SU-DHL-6 (cell line): ENCODE measurements around the gene AZI2.

Experiments used
- H2AFZ ChIP-seq: fragments of 200-600 bp; sonication (generic); 2 replicates; pipeline ENCODE4 v1.6.1; 2014; ENCODE audit warnings: low read depth, mild to moderate bottlenecking, moderate library complexity, mixed read lengths, antibody characterized with exemption, low read length; ENCODE audit not compliant: severe bottlenecking
- H3F3A ChIP-seq: fragments of 200-600 bp; shearing (Covaris generic); 2 replicates; pipeline ENCODE4 v1.6.0; 2016; ENCODE audit warnings: antibody characterized with exemption, mild to moderate bottlenecking; ENCODE audit not compliant: insufficient read depth
- H3K27ac ChIP-seq: fragments of 200-600 bp; sonication (generic); 2 replicates; pipeline ENCODE4 v1.5.1; 2016; ENCODE audit warnings: low read depth, mild to moderate bottlenecking, low read length, moderate library complexity, mixed read lengths
- H3K27me3 ChIP-seq: fragments of 200-600 bp; sonication (generic), shearing (Covaris generic); 2 replicates; pipeline ENCODE4 v1.6.0; 2014; ENCODE audit warnings: mild to moderate bottlenecking, low read length
- H3K36me3 ChIP-seq: fragments of 200-600 bp; sonication (generic); 2 replicates; pipeline ENCODE4 v1.6.1; 2014; ENCODE audit warnings: mild to moderate bottlenecking, low read length, mixed read lengths
- H3K4me2 ChIP-seq: fragments of 300-600, 200-600 bp; shearing (Covaris generic), sonication (generic); 2 replicates; pipeline ENCODE4 v1.6.0; 2014; ENCODE audit warnings: low read length, low read depth, mild to moderate bottlenecking; ENCODE audit not compliant: poor library complexity, severe bottlenecking
- H3K4me3 ChIP-seq: fragments of 200-600 bp; sonication (generic); 2 replicates; pipeline ENCODE4 v1.5.1; 2014; ENCODE audit warnings: antibody characterized with exemption, low read length, mild to moderate bottlenecking, mixed read lengths; ENCODE audit not compliant: insufficient read depth, poor library complexity, severe bottlenecking
- H3K79me2 ChIP-seq: fragments of 200-600 bp; sonication (generic); 2 replicates; pipeline ENCODE4 v1.6.1; 2014; ENCODE audit warnings: mild to moderate bottlenecking, low read length, moderate library complexity; ENCODE audit not compliant: insufficient read depth
- H3K9ac ChIP-seq: fragments of 200-600 bp; sonication (generic); 2 replicates; pipeline ENCODE4 v1.7.0; 2014; ENCODE audit warnings: mild to moderate bottlenecking, low read length
- H3K9me2 ChIP-seq: fragments of 200-600 bp; sonication (generic); replicated peaks from 2 replicates; pipeline ENCODE4 v1.6.1; 2014; ENCODE audit warnings: low read length; ENCODE audit not compliant: insufficient read depth
- H3K9me3 ChIP-seq: fragments of 200-600 bp; sonication (generic); 2 replicates; pipeline ENCODE4 v1.6.1; 2014; ENCODE audit warnings: low read length, mixed read lengths; ENCODE audit not compliant: insufficient read depth
- H4K20me1 ChIP-seq: fragments of 200-600 bp; sonication (generic); 2 replicates; pipeline ENCODE4 v1.6.1; 2014; ENCODE audit warnings: low read depth, mild to moderate bottlenecking, antibody characterized with exemption, low read length, moderate library complexity, mixed read lengths
- EZH2phosphoT487 ChIP-seq: fragments of 200-600 bp; sonication (generic), shearing (Covaris generic); conservative IDR thresholded peaks from 2 replicates; pipeline ENCODE4 v1.6.1; 2018; ENCODE audit warnings: mild to moderate bottlenecking, antibody characterized with exemption, low read length, moderate library complexity, mixed read lengths
- TF ChIP-seq, protein P1 (sequence below): fragments of 200-600 bp; sonication (generic); IDR thresholded peaks from one replicate; pipeline ENCODE4 v1.5.1; 2017; ENCODE audit warnings: antibody characterized with exemption, mild to moderate bottlenecking, low read length, moderate library complexity; ENCODE audit not compliant: insufficient read depth, poor library complexity, severe bottlenecking

Gene AZI2

GRCh38 chr3:28294667-28295413 lies 53.8 kb downstream of the AZI2 start:
- Histone ChIP-seq H3K4me3 (no peak overlapping the region), H3F3A (no peaks in the 10 kb centered on the region), H3K9me2 (no peaks in the 10 kb centered on the region), H3K4me2 (no peak overlapping the region), H3K79me2 (no peaks in the 10 kb centered on the region), H3K9ac (no peak overlapping the region), H3K9me3 (no peaks in the 10 kb centered on the region), H4K20me1 (no peaks in the 10 kb centered on the region; the same call in 1 of the 2 replicates), H3K36me3 (no peaks in the 10 kb centered on the region), H3K27ac (no peak overlapping the region), H3K27me3 (no peaks in the 10 kb centered on the region), H2AFZ (no peak overlapping the region)
- TF ChIP-seq, protein P1, sequence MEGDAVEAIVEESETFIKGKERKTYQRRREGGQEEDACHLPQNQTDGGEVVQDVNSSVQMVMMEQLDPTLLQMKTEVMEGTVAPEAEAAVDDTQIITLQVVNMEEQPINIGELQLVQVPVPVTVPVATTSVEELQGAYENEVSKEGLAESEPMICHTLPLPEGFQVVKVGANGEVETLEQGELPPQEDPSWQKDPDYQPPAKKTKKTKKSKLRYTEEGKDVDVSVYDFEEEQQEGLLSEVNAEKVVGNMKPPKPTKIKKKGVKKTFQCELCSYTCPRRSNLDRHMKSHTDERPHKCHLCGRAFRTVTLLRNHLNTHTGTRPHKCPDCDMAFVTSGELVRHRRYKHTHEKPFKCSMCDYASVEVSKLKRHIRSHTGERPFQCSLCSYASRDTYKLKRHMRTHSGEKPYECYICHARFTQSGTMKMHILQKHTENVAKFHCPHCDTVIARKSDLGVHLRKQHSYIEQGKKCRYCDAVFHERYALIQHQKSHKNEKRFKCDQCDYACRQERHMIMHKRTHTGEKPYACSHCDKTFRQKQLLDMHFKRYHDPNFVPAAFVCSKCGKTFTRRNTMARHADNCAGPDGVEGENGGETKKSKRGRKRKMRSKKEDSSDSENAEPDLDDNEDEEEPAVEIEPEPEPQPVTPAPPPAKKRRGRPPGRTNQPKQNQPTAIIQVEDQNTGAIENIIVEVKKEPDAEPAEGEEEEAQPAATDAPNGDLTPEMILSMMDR: no peak
- no peak for TF ChIP-seq EZH2phosphoT487

DNA sequence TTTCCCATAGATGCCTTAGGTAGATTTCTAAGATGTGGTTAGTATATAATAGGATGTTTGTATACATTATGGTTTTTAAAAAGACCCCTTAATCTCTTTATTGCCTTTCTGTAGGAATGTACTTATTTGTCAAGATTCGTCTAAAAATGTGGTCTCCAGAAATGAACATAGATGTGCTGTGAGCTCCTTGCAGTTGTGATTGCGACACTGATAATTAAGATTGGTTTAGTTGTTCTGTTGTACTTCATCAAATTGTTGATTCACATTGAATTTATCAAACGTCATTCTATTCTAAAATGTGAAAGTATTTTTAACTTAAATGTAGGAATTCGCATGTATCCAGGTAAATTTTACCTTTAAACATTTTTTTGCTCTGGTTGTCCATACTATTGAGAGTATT lies 56.0 kb downstream of the AZI2 start:
- H3F3A ChIP-seq: no peaks in the 10 kb centered on the region
- no peaks in the 10 kb centered on the region; the same call in 1 of the 2 replicates for H4K20me1 ChIP-seq
- no peaks in the 10 kb centered on the region for H3K27me3 ChIP-seq
- H3K4me3 ChIP-seq: no peak overlapping the region
- no peak overlapping the region for H3K4me2 ChIP-seq
- no peaks in the 10 kb centered on the region for H3K79me2 ChIP-seq
- no peaks in the 10 kb centered on the region for H3K9me3 ChIP-seq
- no peak overlapping the region for H3K9ac ChIP-seq
- no peaks in the 10 kb centered on the region for H3K9me2 ChIP-seq
- no peaks in the 10 kb centered on the region for H3K36me3 ChIP-seq
- no peak overlapping the region for H3K27ac ChIP-seq
- no peak overlapping the region for H2AFZ ChIP-seq
- TF ChIP-seq, protein P1: no peak
- TF ChIP-seq EZH2phosphoT487: no peak

GRCh38 chr3:28291577-28291976 lies 57.0 kb downstream of the AZI2 start:
- Histone ChIP-seq H2AFZ (no peak overlapping the region), H3K36me3 (no peaks in the 10 kb centered on the region), H3K9me3 (no peaks in the 10 kb centered on the region), H3K27ac (no peak overlapping the region), H3F3A (no peaks in the 10 kb centered on the region), H3K9me2 (no peaks in the 10 kb centered on the region), H3K4me2 (no peak overlapping the region), H3K9ac (no peak overlapping the region), H3K79me2 (no peaks in the 10 kb centered on the region), H3K27me3 (no peaks in the 10 kb centered on the region), H3K4me3 (no peak overlapping the region), H4K20me1 (no peaks in the 10 kb centered on the region; the same call in 1 of the 2 replicates)
- TF ChIP-seq EZH2phosphoT487: no peak
- TF ChIP-seq, protein P1: no peak
